IPS-20b (cell line): ENCODE results near the gene OR1F1.

Experiments used
- H3K27ac ChIP-seq: one replicate; pipeline ENCODE4 v1.5.1; 2013; ENCODE audit warnings: low read length
- H3K27me3 ChIP-seq: 2 replicates; pipeline ENCODE4 v1.6.1; 2013; ENCODE audit warnings: mild to moderate bottlenecking, low read length, inconsistent platforms; ENCODE audit not compliant: insufficient read depth
- H3K36me3 ChIP-seq: 2 replicates; pipeline ENCODE4 v1.6.1; 2013; ENCODE audit warnings: low read depth, mild to moderate bottlenecking, inconsistent platforms, low read length, moderate library complexity; ENCODE audit not compliant: insufficient read depth
- H3K4me1 ChIP-seq: 2 replicates; pipeline ENCODE4 v1.6.1; 2013; ENCODE audit warnings: mild to moderate bottlenecking, control low read depth, inconsistent platforms, low read length, moderate library complexity; ENCODE audit not compliant: insufficient read depth
- H3K4me3 ChIP-seq: 2 replicates; pipeline ENCODE4 v1.5.1; 2013; ENCODE audit warnings: mild to moderate bottlenecking, low read length, inconsistent platforms
- H3K9ac ChIP-seq: 2 replicates; pipeline ENCODE4 v1.6.1; 2013; ENCODE audit warnings: low read depth, mild to moderate bottlenecking, inconsistent platforms, low read length, moderate library complexity
- H3K9me3 ChIP-seq: 2 replicates; pipeline ENCODE4 v1.6.1; 2013; ENCODE audit warnings: mild to moderate bottlenecking, low read depth, low read length, inconsistent platforms; ENCODE audit not compliant: insufficient read depth

OR1F1 gene

DNA sequence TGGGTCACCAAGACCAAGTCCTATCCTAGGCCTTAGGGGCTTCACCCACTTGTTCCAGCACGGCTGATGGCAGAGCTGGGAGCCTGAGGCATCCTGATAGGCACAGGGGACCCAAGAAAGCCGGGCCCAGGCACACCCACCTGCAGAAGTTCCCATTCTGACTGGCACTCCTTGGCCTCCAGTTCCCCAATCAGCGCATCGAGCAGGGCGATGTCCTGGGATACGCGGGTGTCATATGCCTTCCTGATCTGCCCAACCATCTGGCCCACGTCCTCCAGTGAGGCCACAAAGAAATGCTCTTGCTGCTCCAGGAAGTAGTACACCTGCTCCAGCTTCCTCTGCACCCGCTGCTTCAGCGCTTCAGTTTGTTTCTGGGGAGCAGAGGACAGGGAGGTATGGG lies 58.9 kb downstream of the OR1F1 start:
- Histone ChIP-seq H3K9ac (no peak overlapping the region), H3K4me1 (no peaks in the 10 kb centered on the region), H3K27ac (no peak overlapping the region), H3K27me3 (no peaks in the 10 kb centered on the region), H3K9me3 (peaks cover 24% of the 10 kb centered on the region; the same call in 1 of the 2 replicates), H3K4me3 (no peak overlapping the region), H3K36me3 (no peaks in the 10 kb centered on the region)

DNA sequence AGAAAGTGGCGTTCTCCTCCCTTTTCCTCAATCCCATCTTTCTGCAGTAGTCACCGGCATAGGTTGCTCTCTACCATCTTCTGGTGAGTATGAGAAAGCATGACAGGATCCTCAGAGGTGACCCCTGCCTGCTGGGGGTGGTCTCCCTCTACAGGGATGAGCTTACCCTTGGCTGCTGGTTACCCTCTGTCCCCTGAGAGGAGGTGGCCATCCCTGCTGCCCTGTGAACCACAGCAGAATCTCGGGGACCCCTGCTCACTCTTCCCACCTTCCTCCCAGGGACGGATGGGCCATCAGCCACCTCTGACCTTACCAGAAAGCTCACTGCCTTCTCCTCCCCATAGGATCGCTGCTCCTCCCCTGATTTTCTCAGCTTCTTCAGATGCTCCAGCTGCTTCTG lies 60.6 kb downstream of the OR1F1 start:
- Histone ChIP-seq H3K27ac (no peak overlapping the region), H3K27me3 (no peaks in the 10 kb centered on the region)

DNA sequence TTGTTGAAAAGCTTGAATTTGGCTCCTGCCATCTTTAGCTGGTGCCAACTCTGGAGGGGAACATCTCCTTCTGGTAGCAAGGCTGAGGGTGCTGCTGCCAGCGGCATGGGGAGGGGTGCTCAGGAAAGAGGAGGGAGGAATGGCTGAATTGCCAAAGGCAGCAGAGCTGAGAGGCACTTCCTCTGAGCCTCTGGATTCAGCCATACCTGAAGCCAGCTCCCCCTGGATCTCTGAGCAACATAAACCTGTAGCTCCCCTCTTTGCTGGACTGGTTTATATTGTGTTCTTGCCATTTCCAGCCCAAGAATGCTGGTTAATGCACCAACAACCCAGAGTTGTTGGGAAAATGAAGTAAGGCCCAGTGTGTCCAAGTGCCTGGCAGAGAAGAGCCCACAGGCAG lies 61.0 kb downstream of the OR1F1 start:
- Histone ChIP-seq H3K36me3 (no peaks in the 10 kb centered on the region), H3K27me3 (no peaks in the 10 kb centered on the region), H3K4me1 (no peaks in the 10 kb centered on the region), H3K9me3 (peaks cover 21% of the 10 kb centered on the region), H3K4me3 (no peak overlapping the region), H3K9ac (no peak overlapping the region), H3K27ac (no peak overlapping the region)

More for the DNA sequence above, 60.6 kb downstream of the OR1F1 start:
- Histone ChIP-seq H3K36me3 (no peaks in the 10 kb centered on the region), H3K4me1 (no peaks in the 10 kb centered on the region), H3K9ac (no peak overlapping the region), H3K4me3 (no peak overlapping the region), H3K9me3 (peaks cover 24% of the 10 kb centered on the region)

DNA sequence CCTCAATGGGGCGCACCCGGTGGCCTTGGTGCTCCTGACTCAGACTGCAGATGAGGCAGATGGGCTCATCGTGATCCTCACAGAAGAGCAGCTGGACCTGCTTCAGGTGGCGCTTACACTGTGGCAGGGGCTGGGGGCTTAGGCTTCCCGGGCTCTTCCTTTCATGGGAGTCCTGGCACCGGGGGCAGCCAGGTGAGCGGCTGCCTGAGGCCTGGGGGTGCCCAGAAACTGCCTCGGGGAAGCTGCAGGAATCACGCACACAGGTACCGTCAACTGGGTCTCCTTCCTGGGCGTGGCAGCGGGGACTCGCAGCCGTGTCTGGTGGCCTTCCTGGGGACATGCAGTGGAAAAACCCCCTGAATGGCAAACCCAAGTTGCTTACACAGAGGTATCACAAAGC lies 61.4 kb downstream of the OR1F1 start:
- no peaks in the 10 kb centered on the region for H3K36me3 ChIP-seq
- no peak overlapping the region for H3K27ac ChIP-seq
- no peak overlapping the region for H3K9ac ChIP-seq
- peaks cover 17% of the 10 kb centered on the region for H3K9me3 ChIP-seq
- H3K4me3 ChIP-seq, result no peak overlapping the region
- H3K4me1 ChIP-seq, result no peaks in the 10 kb centered on the region
- no peaks in the 10 kb centered on the region for H3K27me3 ChIP-seq

DNA sequence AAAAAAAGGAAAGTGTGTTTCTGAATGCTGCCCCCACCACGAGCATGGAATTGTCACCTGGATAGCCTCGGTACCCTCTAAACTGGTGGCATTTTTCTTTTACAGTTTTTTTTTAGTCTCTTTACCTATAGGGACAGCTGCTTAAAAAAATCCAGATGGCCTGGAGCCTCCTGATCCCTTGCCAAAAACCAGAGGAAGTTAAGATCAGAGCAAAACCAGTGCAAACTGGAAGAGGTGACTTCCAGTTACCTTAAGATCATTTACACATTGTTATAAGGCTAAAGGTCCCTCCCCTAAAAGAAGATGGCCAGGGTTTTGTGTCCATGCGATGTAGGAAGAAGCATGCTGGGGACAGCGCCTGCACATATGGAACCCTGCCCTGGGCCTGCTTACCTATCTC lies 65.0 kb downstream of the OR1F1 start:
- Histone ChIP-seq H3K9ac (no peak overlapping the region), H3K27ac (no peak overlapping the region), H3K4me3 (no peak overlapping the region), H3K36me3 (no peaks in the 10 kb centered on the region), H3K4me1 (no peaks in the 10 kb centered on the region), H3K9me3 (peaks cover 9% of the 10 kb centered on the region), H3K27me3 (no peaks in the 10 kb centered on the region)

DNA sequence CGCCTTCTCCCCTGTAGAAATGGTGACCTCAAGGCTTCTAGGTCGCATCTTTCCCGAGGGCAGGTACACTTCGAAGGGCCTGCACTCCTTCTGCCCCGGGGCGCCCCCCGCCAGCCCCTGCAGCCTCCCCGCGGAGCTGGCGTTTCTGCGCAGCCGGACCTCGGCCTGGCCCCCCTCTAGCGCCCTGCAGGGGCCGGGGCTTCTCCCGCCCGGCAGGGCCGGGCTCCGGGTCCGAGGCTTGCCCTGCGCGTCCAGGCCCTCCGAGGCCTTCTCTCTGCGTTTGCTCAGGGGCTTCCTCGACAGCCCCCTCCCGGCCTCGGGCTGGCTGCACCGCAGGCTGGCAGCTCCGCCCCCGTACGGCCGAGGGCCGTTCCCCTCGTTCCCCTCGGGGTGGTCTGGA lies 66.3 kb downstream of the OR1F1 start:
- H3K27ac ChIP-seq, result no peak overlapping the region
- no peak overlapping the region for H3K9ac ChIP-seq
- H3K9me3 ChIP-seq, result peaks cover 16% of the 10 kb centered on the region
- no peaks in the 10 kb centered on the region for H3K36me3 ChIP-seq
- no peaks in the 10 kb centered on the region for H3K27me3 ChIP-seq
- no peak overlapping the region for H3K4me3 ChIP-seq
- H3K4me1 ChIP-seq, result no peaks in the 10 kb centered on the region
